Fibroblast of skin of left biceps (primary cell): Measurements from ENCODE around the gene FBXW11.
A peak's percentile ranks its signal among the peaks of the same experiment; 100 is the strongest.
"Not testable (repeated sequence)": the region's sequence is repeated elsewhere in the genome, so short reads cannot be mapped to it uniquely, and the experiment has no call there.

Experiments used
- DNase-seq, 2 experiments: peaks; one replicate each; pipeline ENCODE4 v3.0.0-alpha.2; 2013; ENCODE audit warnings: low read depth in 2 of 2

Gene FBXW11

GRCh38 chr5:171984748-171985419 is 21.6 kb downstream of the FBXW11 start:
- peak; percentile 82 to 83 for DNase-seq

GRCh38 chr5:171981847-171982246 is 24.6 kb downstream of the FBXW11 start:
- no peak for DNase-seq

- no peak for DNase-seq
Observed at GRCh38 chr5:171980792-171981191, 25.6 kb downstream of the FBXW11 start.

GRCh38 chr5:171979606-171980005 is 26.8 kb downstream of the FBXW11 start:
- DNase-seq: no peak

GRCh38 chr5:171978519-171978918 is 27.9 kb downstream of the FBXW11 start:
- no peak for DNase-seq

GRCh38 chr5:171978016-171978415 is 28.4 kb downstream of the FBXW11 start:
- no peak for DNase-seq

- not testable (repeated sequence) for DNase-seq
Observed at GRCh38 chr5:171977244-171977950, 29.0 kb downstream of the FBXW11 start.

GRCh38 chr5:171975877-171976667 is 30.4 kb downstream of the FBXW11 start:
- no peak for DNase-seq

- DNase-seq: no peak
Observed at GRCh38 chr5:171975262-171975876, 31.1 kb downstream of the FBXW11 start.

GRCh38 chr5:171970826-171971225 is 35.6 kb downstream of the FBXW11 start:
- DNase-seq: no peak

- DNase-seq: no peak
Observed at GRCh38 chr5:171969288-171969880, 37.1 kb downstream of the FBXW11 start.

GRCh38 chr5:171968531-171968930 is 37.9 kb downstream of the FBXW11 start:
- no peak for DNase-seq

- no peak for DNase-seq
Observed at GRCh38 chr5:171966964-171967363, 39.5 kb downstream of the FBXW11 start.

GRCh38 chr5:171966270-171966669 is 40.2 kb downstream of the FBXW11 start:
- no peak for DNase-seq

- no peak for DNase-seq
Observed at GRCh38 chr5:171965745-171966144, 40.7 kb downstream of the FBXW11 start.

GRCh38 chr5:171963416-171963815 is 43.0 kb downstream of the FBXW11 start:
- DNase-seq: no peak

- no peak for DNase-seq
Observed at GRCh38 chr5:171961117-171961516, 45.3 kb downstream of the FBXW11 start.

GRCh38 chr5:171957591-171958251 is 48.7 kb downstream of the FBXW11 start:
- DNase-seq: no peak

GRCh38 chr5:171956887-171957495 is 49.4 kb downstream of the FBXW11 start:
- DNase-seq: no peak

- no peak for DNase-seq
Observed at GRCh38 chr5:171956314-171956713, 50.1 kb downstream of the FBXW11 start.

- no peak for DNase-seq
Observed at GRCh38 chr5:171955761-171956160, 50.7 kb downstream of the FBXW11 start.
